Loucy (cell line): ENCODE data around the gene PDE8A.

Source experiments
- H2AFZ ChIP-seq: fragments of 200-600 bp; sonication (generic); 2 replicates; pipeline ENCODE4 v1.6.0; 2016; ENCODE audit warnings: antibody characterized with exemption, mild to moderate bottlenecking, low read length, moderate library complexity
- H3F3A ChIP-seq: fragments of 200-600 bp; 2 replicates; pipeline ENCODE4 v1.6.0; 2016; ENCODE audit warnings: antibody characterized with exemption, low read depth, mild to moderate bottlenecking
- H3K27me3 ChIP-seq: fragments of 200-600 bp; sonication (generic); 2 replicates; pipeline ENCODE4 v1.6.1; 2014; ENCODE audit warnings: low read length, mild to moderate bottlenecking; ENCODE audit not compliant: insufficient read depth, poor library complexity, severe bottlenecking
- H3K36me3 ChIP-seq: fragments of 200-600 bp; sonication (generic); 2 replicates; pipeline ENCODE4 v1.6.1; 2016; ENCODE audit warnings: low read length; ENCODE audit not compliant: insufficient read depth
- H3K4me1 ChIP-seq: fragments of 200-600 bp; sonication (generic); 2 replicates; pipeline ENCODE4 v1.5.1; 2014; ENCODE audit warnings: low read length, mild to moderate bottlenecking; ENCODE audit not compliant: insufficient read depth, poor library complexity, severe bottlenecking
- H3K4me2 ChIP-seq: fragments of 200-600 bp; sonication (generic); 2 replicates; pipeline ENCODE4 v1.6.0; 2014; ENCODE audit warnings: antibody characterized with exemption, low read length, low read depth, mild to moderate bottlenecking; ENCODE audit not compliant: poor library complexity, severe bottlenecking
- H3K4me3 ChIP-seq: fragments of 200-600 bp; sonication (generic); 2 replicates; pipeline ENCODE4 v1.5.1; 2014; ENCODE audit warnings: low read length, mild to moderate bottlenecking, mixed read lengths; ENCODE audit not compliant: poor library complexity, severe bottlenecking
- H3K79me2 ChIP-seq: fragments of 200-600 bp; sonication (generic); 2 replicates; pipeline ENCODE4 v1.6.1; 2014; ENCODE audit warnings: low read length; ENCODE audit not compliant: insufficient read depth
- H3K9ac ChIP-seq: fragments of 200-600 bp; sonication (generic); 2 replicates; pipeline ENCODE4 v1.6.0; 2014; ENCODE audit warnings: mild to moderate bottlenecking, low read depth, low read length, moderate library complexity; ENCODE audit not compliant: poor library complexity, severe bottlenecking
- H3K9me2 ChIP-seq: fragments of 200-600 bp; sonication (generic); replicated peaks from 2 replicates; pipeline ENCODE4 v1.6.1; 2016; ENCODE audit warnings: low read depth, low read length, mixed read lengths
- H3K9me3 ChIP-seq: fragments of 200-600 bp; sonication (generic); 2 replicates; pipeline ENCODE4 v1.6.1; 2014; ENCODE audit warnings: mild to moderate bottlenecking, antibody characterized with exemption, low read length, low read depth; ENCODE audit not compliant: insufficient read depth
- H4K20me1 ChIP-seq: fragments of 200-600 bp; sonication (generic); 2 replicates; pipeline ENCODE4 v1.6.0; 2014; ENCODE audit warnings: antibody characterized with exemption, low read length, mild to moderate bottlenecking; ENCODE audit not compliant: insufficient read depth, poor library complexity, severe bottlenecking
- EZH2phosphoT487 ChIP-seq: fragments of 200-600 bp; IDR thresholded peaks from 2 replicates; pipeline ENCODE4 v1.6.1; 2018; ENCODE audit warnings: antibody characterized with exemption, mild to moderate bottlenecking, moderate library complexity, borderline replicate concordance
- TF ChIP-seq, protein P1 (sequence below): fragments of 200-600 bp; sonication (generic); conservative IDR thresholded peaks from 2 replicates; pipeline ENCODE4 v1.5.1; 2014; ENCODE audit warnings: mild to moderate bottlenecking, antibody characterized with exemption, low read length

PDE8A gene

DNA sequence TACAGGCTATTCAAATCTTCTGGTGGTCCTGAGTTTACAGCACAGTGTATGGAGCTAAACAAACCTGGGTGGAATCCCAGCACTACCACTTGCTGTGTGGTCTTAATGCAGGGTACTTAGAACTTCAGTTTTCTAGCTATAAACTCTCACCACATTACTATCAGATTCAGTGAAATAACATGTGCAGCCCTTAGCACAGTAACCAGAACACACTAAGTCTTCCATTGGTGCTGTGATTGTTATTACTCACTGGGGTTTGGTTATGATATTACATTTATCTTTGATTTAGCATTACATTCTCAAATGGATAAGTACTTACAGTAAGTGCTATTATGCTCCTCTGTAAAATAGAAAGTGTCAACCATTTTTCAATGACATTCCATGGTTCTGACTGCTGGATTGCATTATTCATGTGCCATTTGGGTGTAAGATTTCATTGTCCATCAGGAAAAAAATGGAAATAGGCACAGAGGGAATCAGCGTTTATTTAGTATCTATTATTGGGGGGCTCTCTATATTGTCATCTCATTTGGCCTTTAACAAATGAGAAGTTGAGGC lies 81.9 kb downstream of the PDE8A start:
- H3F3A ChIP-seq, result no peaks in the 10 kb centered on the region
- H3K36me3 ChIP-seq, result peaks cover 7% of the 10 kb centered on the region; the same call in 1 of the 2 replicates
- H3K9me2 ChIP-seq, result no peaks in the 10 kb centered on the region
- no peaks in the 10 kb centered on the region for H3K27me3 ChIP-seq
- no peak overlapping the region for H3K4me3 ChIP-seq
- TF ChIP-seq, protein P1, sequence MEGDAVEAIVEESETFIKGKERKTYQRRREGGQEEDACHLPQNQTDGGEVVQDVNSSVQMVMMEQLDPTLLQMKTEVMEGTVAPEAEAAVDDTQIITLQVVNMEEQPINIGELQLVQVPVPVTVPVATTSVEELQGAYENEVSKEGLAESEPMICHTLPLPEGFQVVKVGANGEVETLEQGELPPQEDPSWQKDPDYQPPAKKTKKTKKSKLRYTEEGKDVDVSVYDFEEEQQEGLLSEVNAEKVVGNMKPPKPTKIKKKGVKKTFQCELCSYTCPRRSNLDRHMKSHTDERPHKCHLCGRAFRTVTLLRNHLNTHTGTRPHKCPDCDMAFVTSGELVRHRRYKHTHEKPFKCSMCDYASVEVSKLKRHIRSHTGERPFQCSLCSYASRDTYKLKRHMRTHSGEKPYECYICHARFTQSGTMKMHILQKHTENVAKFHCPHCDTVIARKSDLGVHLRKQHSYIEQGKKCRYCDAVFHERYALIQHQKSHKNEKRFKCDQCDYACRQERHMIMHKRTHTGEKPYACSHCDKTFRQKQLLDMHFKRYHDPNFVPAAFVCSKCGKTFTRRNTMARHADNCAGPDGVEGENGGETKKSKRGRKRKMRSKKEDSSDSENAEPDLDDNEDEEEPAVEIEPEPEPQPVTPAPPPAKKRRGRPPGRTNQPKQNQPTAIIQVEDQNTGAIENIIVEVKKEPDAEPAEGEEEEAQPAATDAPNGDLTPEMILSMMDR, result no peak
- no peak for TF ChIP-seq EZH2phosphoT487
- H4K20me1 ChIP-seq, result no peaks in the 10 kb centered on the region
- no peak overlapping the region for H2AFZ ChIP-seq
- H3K4me1 ChIP-seq, result no peaks in the 10 kb centered on the region
- H3K9me3 ChIP-seq, result peaks cover 9% of the 10 kb centered on the region
- peaks cover 22% of the 10 kb centered on the region; the same call in 1 of the 2 replicates for H3K79me2 ChIP-seq
- H3K4me2 ChIP-seq, result no peak overlapping the region
- no peak overlapping the region for H3K9ac ChIP-seq

DNA sequence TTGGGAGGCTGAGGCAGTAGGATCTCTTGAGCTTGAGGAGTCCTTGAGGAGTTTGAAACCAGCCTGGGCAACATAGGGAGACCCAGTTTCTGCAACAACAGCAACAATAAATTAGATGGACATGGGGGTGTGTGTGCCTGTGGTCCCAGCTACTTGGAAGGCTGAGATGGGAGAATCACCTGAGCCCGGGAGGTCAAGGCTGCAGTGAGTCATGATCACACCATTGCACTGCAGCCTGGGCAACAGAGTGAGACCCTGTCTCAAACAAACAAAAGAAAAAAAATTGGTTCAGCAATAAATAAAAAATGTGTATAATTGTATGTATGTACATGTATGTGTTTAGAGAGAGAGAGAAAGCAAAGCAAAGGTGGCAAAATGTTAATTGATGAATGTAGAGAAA lies 83.1 kb downstream of the PDE8A start:
- Histone ChIP-seq H3F3A (no peaks in the 10 kb centered on the region), H4K20me1 (no peaks in the 10 kb centered on the region), H3K27me3 (no peaks in the 10 kb centered on the region), H3K4me2 (no peak overlapping the region), H3K36me3 (peaks cover 7% of the 10 kb centered on the region; the same call in 1 of the 2 replicates), H3K9ac (no peak overlapping the region), H2AFZ (no peak overlapping the region), H3K9me2 (no peaks in the 10 kb centered on the region), H3K9me3 (peaks cover 9% of the 10 kb centered on the region), H3K79me2 (peaks cover 16% of the 10 kb centered on the region; the same call in 1 of the 2 replicates), H3K4me3 (no peak overlapping the region), H3K4me1 (no peaks in the 10 kb centered on the region)
- no peak for TF ChIP-seq EZH2phosphoT487
- TF ChIP-seq, protein P1, result no peak

DNA sequence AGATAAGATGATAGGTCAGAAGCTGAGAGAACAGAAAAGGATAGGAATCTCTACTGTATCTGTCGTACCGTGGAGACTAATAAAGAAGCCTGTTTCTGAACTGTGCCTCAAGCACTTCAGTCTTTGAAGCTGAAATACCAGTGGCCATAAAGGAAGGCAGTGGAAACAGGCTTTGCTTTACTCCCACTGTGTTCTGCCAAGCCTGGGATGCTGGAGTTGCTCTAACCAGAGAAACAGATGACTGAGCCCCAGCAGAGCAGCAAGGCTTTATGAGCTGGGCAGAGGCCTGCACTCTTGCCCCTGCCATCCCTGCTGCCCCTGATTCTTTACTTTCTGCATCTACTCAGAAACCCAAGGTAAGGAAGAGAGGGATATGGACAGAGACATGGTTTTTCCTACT lies 89.4 kb downstream of the PDE8A start:
- Histone ChIP-seq H3K4me1 (no peaks in the 10 kb centered on the region), H3K9me3 (no peaks in the 10 kb centered on the region), H2AFZ (no peak overlapping the region), H4K20me1 (no peaks in the 10 kb centered on the region), H3K27me3 (no peaks in the 10 kb centered on the region), H3K4me2 (no peak overlapping the region), H3K79me2 (no peaks in the 10 kb centered on the region), H3K9me2 (no peaks in the 10 kb centered on the region), H3F3A (no peaks in the 10 kb centered on the region), H3K36me3 (peaks cover 29% of the 10 kb centered on the region; the same call in 1 of the 2 replicates), H3K9ac (no peak overlapping the region), H3K4me3 (no peak overlapping the region)
- TF ChIP-seq EZH2phosphoT487, result no peak
- TF ChIP-seq, protein P1, result no peak
